ENCODE measurements around the gene SMURF1.

- no peak for TF ChIP-seq CTCF (IDR thresholded peaks at IDR 0.05; ENCODE audit: insufficient read depth, low read depth, low read length)
- no peak for TF ChIP-seq EZH2 (IDR thresholded peaks at IDR 0.05; ENCODE audit: insufficient read depth, low read length)
These were observed 49.5 kb downstream of the SMURF1 start for GRCh38 chr7:99094401-99094800.
